CD14-positive monocyte (primary cell): ENCODE measurements around the gene TMEM45A. TPM values are rescaled to one million over a fixed set of nuclear protein-coding genes. Genes with fewer than 3 reads are reported as not detected.
"Not testable (repeated sequence)": the region's sequence is repeated elsewhere in the genome, so short reads cannot be mapped to it uniquely, and the experiment has no call there.

Source experiments
- DNase-seq, 3 donors: peaks; one replicate each; pipeline ENCODE4 v3.0.0-alpha.2; 2011 to 2022
- H2AFZ ChIP-seq: 2 replicates; pipeline ENCODE4 v1.6.0; 2012; ENCODE audit warnings: mild to moderate bottlenecking, low read depth, low read length, inconsistent platforms; ENCODE audit not compliant: insufficient read depth, poor library complexity, severe bottlenecking
- H3K27ac ChIP-seq, 2 donors: 1 replicate in 1 of 2; 2 replicates in 1 of 2; pipeline ENCODE4 v1.5.1; 2012 to 2013; ENCODE audit warnings: low read length in 2 of 2, control low read depth in 1 of 2, inconsistent platforms in 1 of 2, low read depth in 1 of 2, mild to moderate bottlenecking in 1 of 2
- H3K27me3 ChIP-seq, 2 donors: one replicate each; pipeline versions ENCODE4 v1.6.0 to v1.6.1; 2011 to 2013; ENCODE audit warnings: low read length in 2 of 2; ENCODE audit not compliant: control insufficient read depth in 2 of 2, insufficient read depth in 2 of 2
- H3K36me3 ChIP-seq, 2 donors: replicated peaks in 1 of 2; 1 replicate in 1 of 2; 2 replicates in 1 of 2; pipeline versions ENCODE4 v1.5.1 to v1.6.1; 2012 to 2013; ENCODE audit warnings: low read length in 2 of 2, control low read depth in 1 of 2, inconsistent platforms in 1 of 2, mild to moderate bottlenecking in 1 of 2; ENCODE audit not compliant: insufficient read depth in 2 of 2, control insufficient read depth in 1 of 2
- H3K4me1 ChIP-seq, 2 donors: 1 replicate in 1 of 2; 2 replicates in 1 of 2; pipeline versions ENCODE4 v1.5.1 to v1.6.1; 2012 to 2013; ENCODE audit warnings: low read length in 2 of 2, control low read depth in 1 of 2, inconsistent platforms in 1 of 2, mild to moderate bottlenecking in 1 of 2, moderate library complexity in 1 of 2; ENCODE audit not compliant: insufficient read depth in 2 of 2, control insufficient read depth in 1 of 2
- H3K4me2 ChIP-seq: replicated peaks from 2 replicates; pipeline ENCODE3; 2012; ENCODE audit warnings: low read length, moderate library complexity, mild to moderate bottlenecking; ENCODE audit not compliant: poor library complexity, severe bottlenecking; ENCODE audit errors: extremely low read depth
- H3K4me3 ChIP-seq, 3 experiments: fragments of 200-600 bp in 1 of 3; sonication (generic) in 1 of 3; replicated peaks in 1 of 3; 1 replicate in 2 of 3; 2 replicates in 1 of 3; pipeline ENCODE4 v1.5.1; 2011 to 2013; ENCODE audit warnings: low read length in 3 of 3, mild to moderate bottlenecking in 3 of 3, control low read depth in 2 of 3, low read depth in 2 of 3, inconsistent platforms in 1 of 3, moderate library complexity in 1 of 3
- H3K79me2 ChIP-seq: 2 replicates; pipeline ENCODE4 v1.6.0; 2012; ENCODE audit warnings: mild to moderate bottlenecking, control low read depth, inconsistent platforms, low read length, moderate library complexity; ENCODE audit not compliant: insufficient read depth
- H3K9ac ChIP-seq: 2 replicates; pipeline ENCODE4 v1.6.0; 2017; ENCODE audit warnings: low read length, mild to moderate bottlenecking; ENCODE audit not compliant: insufficient read depth, poor library complexity, severe bottlenecking
- H3K9me3 ChIP-seq, 2 donors: replicated peaks in 1 of 2; 1 replicate in 1 of 2; 2 replicates in 1 of 2; pipeline versions ENCODE4 v1.5.1 to v1.6.1; 2012 to 2013; ENCODE audit warnings: low read length in 2 of 2, control low read depth in 1 of 2; ENCODE audit not compliant: control insufficient read depth in 1 of 2, insufficient read depth in 1 of 2
- H4K20me1 ChIP-seq: 2 replicates; pipeline ENCODE4 v1.6.0; 2012; ENCODE audit warnings: mild to moderate bottlenecking, low read length, control low read depth, moderate library complexity; ENCODE audit not compliant: insufficient read depth
- H3K27ac Mint-ChIP-seq, 7 donors: one replicate each; pipeline ENCODE4 v1.8.0; 2020; ENCODE audit warnings: mild to moderate bottlenecking in 7 of 7, mixed read lengths in 7 of 7, moderate library complexity in 6 of 7, inconsistent platforms in 2 of 7
- H3K27me3 Mint-ChIP-seq, 3 donors: one replicate each; pipeline ENCODE4 v1.8.0; 2021 to 2022; ENCODE audit warnings: low read depth in 3 of 3, mild to moderate bottlenecking in 3 of 3, mixed read lengths in 3 of 3, moderate library complexity in 3 of 3, inconsistent platforms in 1 of 3
- H3K36me3 Mint-ChIP-seq, 2 donors: one replicate each; pipeline ENCODE4 v1.8.0; 2020; ENCODE audit warnings: mixed read lengths in 2 of 2, inconsistent platforms in 1 of 2, mild to moderate bottlenecking in 1 of 2
- H3K4me1 Mint-ChIP-seq: one replicate; pipeline ENCODE4 v1.8.0; 2020; ENCODE audit warnings: mild to moderate bottlenecking, mixed read lengths
- H3K4me3 Mint-ChIP-seq, 2 donors: one replicate each; pipeline ENCODE4 v1.8.0; 2020; ENCODE audit warnings: mild to moderate bottlenecking in 2 of 2, mixed read lengths in 2 of 2, moderate library complexity in 1 of 2
- H3K9me3 Mint-ChIP-seq, 7 donors: one replicate each; pipeline ENCODE4 v1.8.0; 2020 to 2022; ENCODE audit warnings: mixed read lengths in 7 of 7, mild to moderate bottlenecking in 6 of 7, moderate library complexity in 6 of 7, inconsistent platforms in 2 of 7
- CTCF ChIP-seq: fragments of 200-600 bp; IDR thresholded peaks from one replicate; pipeline ENCODE4 v1.8.0; 2022; ENCODE audit warnings: antibody characterized with exemption, mild to moderate bottlenecking
- WGBS: methylation state at CpG from one replicate; pipeline ENCODE4 v1.1.5; 2013; ENCODE audit warnings: missing lambda C conversion rate; ENCODE audit not compliant: insufficient coverage; 5-methylcytosine and 5-hydroxymethylcytosine counted together
- intact Hi-C, 2 donors: fragments of 100-400 bp; cut with micrococcal nuclease; formaldehyde crosslinking; loops; one replicate each; pipeline versions ENCODE4 v1.15.0 to v1.15.1; 2023
- polyA plus RNA-seq, 3 donors: library from polyadenylated mRNA; depleted of rRNA in 1 of 3; unstranded in 2 of 3; stranded (reverse) in 1 of 3; fragments of 300-500 nt in 2 of 3; fragments of >200 nt in 1 of 3; fragmentation: Illumina TruSeq in 2 of 3; gene quantifications; 1 replicate in 2 of 3; 2 replicates in 1 of 3; pipeline ENCODE4 v1.2.3, GENCODE V29; 2012 to 2021

TMEM45A gene
- polyA plus RNA-seq, 3 donors, result 0.03 to 1.5 (median 0.97) TPM

GRCh38 chr3:100506355-100506754 lies 13.9 kb downstream of the TMEM45A start:
- intact Hi-C loops, result no loop called here
- TF ChIP-seq CTCF, result no peak
- DNase-seq, result no peak

GRCh38 chr3:100509818-100510217 lies 17.4 kb downstream of the TMEM45A start:
- H3K4me3 ChIP-seq, H3K9me3 ChIP-seq, H3K79me2 ChIP-seq, H3K27ac Mint-ChIP-seq, H3K9me3 Mint-ChIP-seq, H3K27ac ChIP-seq, H4K20me1 ChIP-seq, DNase-seq, intact Hi-C loops, H2AFZ ChIP-seq, H3K4me2 ChIP-seq, H3K4me1 ChIP-seq, H3K27me3 Mint-ChIP-seq, H3K27me3 ChIP-seq, H3K9ac ChIP-seq, H3K4me3 Mint-ChIP-seq, H3K36me3 Mint-ChIP-seq, H3K36me3 ChIP-seq: not testable (repeated sequence)
- WGBS, result no CpG with 5 or more reads among the region's 15 CpGs
- H3K4me1 Mint-ChIP-seq, result peaks cover 10% of the 10 kb centered on the region

More at GRCh38 chr3:100506355-100506754, 13.9 kb downstream of the TMEM45A start:
- no peaks in the 10 kb centered on the region for H4K20me1 ChIP-seq
- peaks cover 29% of the 10 kb centered on the region for H3K4me1 Mint-ChIP-seq
- WGBS, result 82% methylated on average over 1 of the region's 2 CpGs
- no peak overlapping the region for H3K27ac Mint-ChIP-seq
- H2AFZ ChIP-seq, result no peak overlapping the region
- H3K9ac ChIP-seq, result no peak overlapping the region
- H3K9me3 ChIP-seq, result peaks cover 0 to 5% of the 10 kb centered on the region in 2 donors
- no peaks in the 10 kb centered on the region for H3K27me3 ChIP-seq
- no peaks in the 10 kb centered on the region for H3K36me3 Mint-ChIP-seq
- no peaks in the 10 kb centered on the region for H3K36me3 ChIP-seq
- H3K4me3 Mint-ChIP-seq, result no peak overlapping the region
- no peak overlapping the region for H3K27ac ChIP-seq
- no peaks in the 10 kb centered on the region for H3K79me2 ChIP-seq
- H3K27me3 Mint-ChIP-seq, result peaks cover 0 to 3% (median 2%) of the 10 kb centered on the region in 3 donors
- no peak overlapping the region for H3K4me3 ChIP-seq
- no peak overlapping the region for H3K4me2 ChIP-seq
- peaks cover 0 to 15% (median 7%) of the 10 kb centered on the region in 7 donors for H3K9me3 Mint-ChIP-seq
- H3K4me1 ChIP-seq, result peaks cover 4 to 13% of the 10 kb centered on the region in 2 donors
